K562 (cell line): ENCODE measurements around the gene PACS1.

Experiments
- CREB1 ChIP-seq, 2 experiments: sonication (generic) in 1 of 2; formaldehyde crosslinking in 1 of 2; IDR thresholded peaks; 2 replicates each; pipeline versions ENCODE4 v1.6.1 to v1.8.0; 2012 to 2022; ENCODE audit warnings: inconsistent platforms in 1 of 2, mild to moderate bottlenecking in 1 of 2, missing genetic modification reagents in 1 of 2, moderate library complexity in 1 of 2
- FOXJ3 ChIP-seq: sonication (generic); formaldehyde crosslinking; IDR thresholded peaks from 2 replicates; pipeline ENCODE4 v1.4.0; 2020; ENCODE audit warnings: mild to moderate bottlenecking, missing genetic modification reagents
- KLF16 ChIP-seq: IDR thresholded peaks from 2 replicates; pipeline ENCODE4 v1.6.1; 2016; ENCODE audit warnings: antibody characterized with exemption
- MAX ChIP-seq: sonication (generic); formaldehyde crosslinking; IDR thresholded peaks from 2 replicates; pipeline ENCODE4 v1.9.0; 2022; ENCODE audit warnings: mild to moderate bottlenecking, missing genetic modification reagents
- POLR2A ChIP-seq: fragments of 450-650 bp; conservative IDR thresholded peaks from 2 replicates; pipeline ENCODE4 v1.6.1; 2016
- POLR3G ChIP-seq: IDR thresholded peaks from 2 replicates; pipeline ENCODE4 v1.6.1; 2011; ENCODE audit not compliant: insufficient read length, insufficient replicate concordance; ENCODE audit errors: extremely low read depth
- SMARCC2 ChIP-seq: fragments of 450-650 bp; IDR thresholded peaks from 2 replicates; pipeline ENCODE4 v1.6.1; 2017; ENCODE audit warnings: antibody characterized with exemption, moderate library complexity, mild to moderate bottlenecking, low read depth
- TARDBP ChIP-seq: fragments of 450-650 bp; IDR thresholded peaks from 2 replicates; pipeline ENCODE4 v1.6.1; 2016
- ZC3H11A ChIP-seq: IDR thresholded peaks from 2 replicates; pipeline ENCODE4 v1.6.1; 2012; ENCODE audit warnings: low read depth, low read length, improper control_type of control experiment
- ZFP30 ChIP-seq: fragments of 250-450 bp; sonication (Bioruptor Pico); IDR thresholded peaks from 2 replicates; pipeline ENCODE4 v1.8.0; 2022; ENCODE audit warnings: moderate library complexity, mild to moderate bottlenecking, inconsistent platforms, borderline replicate concordance
- TF ChIP-seq, protein P1 (sequence below): fragments of 450-650 bp; formaldehyde crosslinking; IDR thresholded peaks from 2 replicates; pipeline ENCODE4 v1.4.0; 2022; ENCODE audit warnings: missing genetic modification characterization
- TF ChIP-seq, protein P2 (sequence below): sonication (generic); formaldehyde crosslinking; IDR thresholded peaks from 2 replicates; pipeline ENCODE4 v1.8.1; 2023; ENCODE audit warnings: mild to moderate bottlenecking, missing genetic modification reagents, moderate library complexity

GRCh38 chr11:66143996-66144678 is 74.1 kb downstream of the PACS1 start:
- TF ChIP-seq FOXJ3 (CRISPR knock-in tag) (no peak), KLF16 (no peak), POLR2A (no peak), ZC3H11A (no peak), CREB1 (IDR thresholded peaks at IDR 0.05) (no peak), CREB1 (CRISPR knock-in tag; IDR thresholded peaks at IDR 0.05) (no peak), TARDBP (no peak), MAX (CRISPR knock-in tag) (no peak), POLR3G (no peak), ZFP30 (CRISPR knock-in tag) (no peak), SMARCC2 (no peak)
- TF ChIP-seq, protein P1, sequence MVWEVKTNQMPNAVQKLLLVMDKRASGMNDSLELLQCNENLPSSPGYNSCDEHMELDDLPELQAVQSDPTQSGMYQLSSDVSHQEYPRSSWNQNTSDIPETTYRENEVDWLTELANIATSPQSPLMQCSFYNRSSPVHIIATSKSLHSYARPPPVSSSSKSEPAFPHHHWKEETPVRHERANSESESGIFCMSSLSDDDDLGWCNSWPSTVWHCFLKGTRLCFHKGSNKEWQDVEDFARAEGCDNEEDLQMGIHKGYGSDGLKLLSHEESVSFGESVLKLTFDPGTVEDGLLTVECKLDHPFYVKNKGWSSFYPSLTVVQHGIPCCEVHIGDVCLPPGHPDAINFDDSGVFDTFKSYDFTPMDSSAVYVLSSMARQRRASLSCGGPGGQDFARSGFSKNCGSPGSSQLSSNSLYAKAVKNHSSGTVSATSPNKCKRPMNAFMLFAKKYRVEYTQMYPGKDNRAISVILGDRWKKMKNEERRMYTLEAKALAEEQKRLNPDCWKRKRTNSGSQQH (CRISPR knock-in tag) = no peak
- TF ChIP-seq, protein P2, sequence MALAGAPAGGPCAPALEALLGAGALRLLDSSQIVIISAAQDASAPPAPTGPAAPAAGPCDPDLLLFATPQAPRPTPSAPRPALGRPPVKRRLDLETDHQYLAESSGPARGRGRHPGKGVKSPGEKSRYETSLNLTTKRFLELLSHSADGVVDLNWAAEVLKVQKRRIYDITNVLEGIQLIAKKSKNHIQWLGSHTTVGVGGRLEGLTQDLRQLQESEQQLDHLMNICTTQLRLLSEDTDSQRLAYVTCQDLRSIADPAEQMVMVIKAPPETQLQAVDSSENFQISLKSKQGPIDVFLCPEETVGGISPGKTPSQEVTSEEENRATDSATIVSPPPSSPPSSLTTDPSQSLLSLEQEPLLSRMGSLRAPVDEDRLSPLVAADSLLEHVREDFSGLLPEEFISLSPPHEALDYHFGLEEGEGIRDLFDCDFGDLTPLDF (CRISPR knock-in tag) = no peak
